Fibroblast of mammary gland (primary cell): ENCODE results near the gene NKAPL.
A peak's percentile ranks its signal among the peaks of the same experiment; 100 is the strongest.

Source experiments
- DNase-seq: peaks from one replicate; pipeline ENCODE4 v3.0.0-alpha.2; 2010; ENCODE audit warnings: low read depth
- H3K4me3 ChIP-seq: 2 replicates; pipeline ENCODE4 v1.5.1; 2011; ENCODE audit warnings: low read depth, mild to moderate bottlenecking, low read length, moderate library complexity; ENCODE audit not compliant: control insufficient read depth
- CTCF ChIP-seq: conservative IDR thresholded peaks from 2 replicates; pipeline ENCODE4 v1.5.1; 2011; ENCODE audit warnings: low read depth, low read length, inconsistent platforms; ENCODE audit not compliant: control insufficient read depth, insufficient read depth

The NKAPL gene

DNA sequence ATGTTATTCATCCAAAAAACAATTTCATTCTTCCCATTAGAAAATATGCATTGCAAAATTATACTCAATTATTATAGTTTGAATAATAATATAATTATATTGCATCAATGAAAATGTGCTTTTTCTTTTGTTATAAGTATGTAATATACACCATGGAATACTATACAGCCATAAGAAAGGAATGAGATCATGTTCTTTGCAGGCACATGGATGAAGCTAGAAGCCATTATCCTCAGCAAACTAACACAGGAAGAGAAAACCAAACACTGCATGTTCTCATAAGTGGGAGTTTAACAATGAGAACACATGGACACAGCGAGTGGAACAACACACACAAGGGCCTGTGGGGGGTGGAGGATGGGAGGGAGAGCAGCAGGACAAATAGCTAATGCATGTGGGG, 2.1 kb upstream of the NKAPL start:
- TF ChIP-seq CTCF, result no peak
- H3K4me3 ChIP-seq, result no peak overlapping the region
- DNase-seq, result no peak

DNA sequence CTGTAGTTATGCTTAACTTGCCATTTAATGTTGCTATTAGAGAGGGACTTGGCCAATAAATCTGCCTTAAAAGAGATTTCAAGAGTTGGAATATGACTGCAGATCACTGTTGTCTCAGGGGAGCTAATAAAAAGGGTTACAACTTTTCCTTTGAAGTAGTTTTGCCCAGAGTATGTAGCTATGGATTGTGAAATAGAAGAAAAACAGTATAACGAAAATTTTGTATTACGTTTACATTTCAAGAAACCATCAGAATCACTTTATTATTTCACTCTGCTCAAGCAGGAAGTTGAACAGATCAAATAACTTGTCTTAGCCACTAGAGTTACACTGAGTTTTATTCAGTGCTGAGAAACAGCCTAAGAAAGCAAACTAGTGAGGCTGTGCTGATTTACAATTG, 4.8 kb downstream of the NKAPL start:
- no peak for TF ChIP-seq CTCF
- no peak for DNase-seq
- H3K4me3 ChIP-seq, result no peak overlapping the region

DNA sequence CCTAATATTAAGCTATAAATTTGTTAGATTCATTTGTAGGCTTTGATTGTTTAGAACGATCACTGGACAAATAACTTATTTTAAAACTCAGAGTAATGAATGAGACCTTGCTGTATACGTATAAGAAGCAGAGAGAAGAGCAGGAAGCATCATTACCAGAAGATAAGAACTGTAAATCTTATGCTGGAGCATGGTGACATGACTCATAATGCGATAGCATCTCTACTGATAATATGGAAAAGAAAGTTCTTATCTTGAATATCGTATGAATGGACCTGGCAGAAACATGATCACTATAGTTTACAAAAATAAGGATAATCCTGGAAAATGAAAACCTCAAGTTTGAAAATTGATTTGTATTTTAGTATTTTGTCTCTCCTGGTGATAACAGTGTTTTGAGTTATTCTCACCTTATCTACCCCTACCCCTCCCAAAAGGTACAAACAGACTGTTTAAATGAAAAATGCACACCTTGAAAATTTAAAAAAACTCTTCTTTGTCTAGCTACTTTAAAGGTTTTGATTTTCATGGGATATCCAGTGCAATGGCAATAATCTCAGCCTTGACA, 5.8 kb downstream of the NKAPL start:
- TF ChIP-seq CTCF, result no peak
- H3K4me3 ChIP-seq, result no peak overlapping the region
- DNase-seq, result no peak

GRCh38 chr6:28266563-28266961, 7.5 kb downstream of the NKAPL start:
- no peak for TF ChIP-seq CTCF
- DNase-seq, result no peak

DNA sequence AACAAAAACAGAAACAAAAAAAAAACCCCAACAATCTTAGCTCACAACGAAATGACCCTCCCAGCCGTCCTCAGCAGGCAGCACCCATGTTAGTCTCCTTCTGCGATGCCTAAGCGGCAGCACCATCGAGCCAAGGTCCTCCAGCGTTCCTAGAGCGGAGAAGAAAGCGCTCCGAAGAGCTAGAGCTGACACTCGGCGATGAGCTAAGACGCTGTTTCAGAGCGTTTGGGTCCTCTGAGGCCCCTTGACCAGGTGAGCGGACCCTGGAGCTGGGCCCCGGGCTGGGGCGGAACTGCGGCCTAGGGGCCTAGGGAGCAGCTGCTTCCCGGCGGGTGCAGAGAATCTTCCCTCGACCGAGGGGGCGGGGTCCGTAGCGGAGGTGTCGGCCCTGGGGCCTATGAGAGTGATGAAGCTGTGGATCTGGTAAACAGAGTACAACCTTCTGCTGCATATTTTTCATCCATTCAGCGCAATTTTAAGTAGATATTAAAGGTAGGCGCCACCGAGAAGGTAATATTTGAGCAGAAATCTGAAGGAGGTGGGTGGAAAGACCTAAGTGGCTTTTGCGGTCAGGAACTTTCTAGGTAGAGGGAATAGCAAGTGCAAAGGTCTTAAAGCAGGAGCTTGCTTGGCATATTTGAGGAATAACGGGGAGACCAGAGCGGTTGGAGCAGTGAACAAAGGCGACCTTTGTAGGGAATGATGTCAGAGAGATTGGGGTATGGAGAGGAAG, 8.0 kb downstream of the NKAPL start, which contains the start of gene ZSCAN26:
Gene ZSCAN26 (plus strand): TSS at position 182 of the 733 bp plus-strand sequence. CDS start 4,777 bp downstream, outside the sequence.
- peak; percentile 91 for DNase-seq
- peak within 1 kb of the TSS; percentile 81 for H3K4me3 ChIP-seq
- TF ChIP-seq CTCF, result no peak

More at GRCh38 chr6:28266563-28266961, 7.5 kb downstream of the NKAPL start:
- H3K4me3 ChIP-seq, result peak overlapping the region; percentile 81

DNA sequence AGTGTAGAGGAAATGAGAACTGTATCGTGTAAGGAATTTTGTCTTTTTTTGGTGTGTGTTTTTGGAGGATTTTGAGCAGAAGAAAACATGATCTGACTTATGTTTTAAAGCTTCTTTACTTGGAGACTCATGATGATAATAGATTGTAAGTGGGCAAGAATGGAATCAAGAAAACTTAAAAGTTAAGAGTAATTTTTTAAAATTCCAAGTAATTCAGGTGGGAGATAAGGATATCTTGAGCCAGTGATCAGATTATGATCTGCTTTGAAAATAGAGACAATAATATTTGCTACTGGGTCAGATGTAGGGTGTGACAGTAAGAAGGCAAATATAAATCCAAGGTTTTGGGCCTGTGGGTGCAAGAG, 8.6 kb downstream of the NKAPL start:
- TF ChIP-seq CTCF, result no peak
- DNase-seq, result no peak
- H3K4me3 ChIP-seq, result peak overlapping the region; percentile 81

DNA sequence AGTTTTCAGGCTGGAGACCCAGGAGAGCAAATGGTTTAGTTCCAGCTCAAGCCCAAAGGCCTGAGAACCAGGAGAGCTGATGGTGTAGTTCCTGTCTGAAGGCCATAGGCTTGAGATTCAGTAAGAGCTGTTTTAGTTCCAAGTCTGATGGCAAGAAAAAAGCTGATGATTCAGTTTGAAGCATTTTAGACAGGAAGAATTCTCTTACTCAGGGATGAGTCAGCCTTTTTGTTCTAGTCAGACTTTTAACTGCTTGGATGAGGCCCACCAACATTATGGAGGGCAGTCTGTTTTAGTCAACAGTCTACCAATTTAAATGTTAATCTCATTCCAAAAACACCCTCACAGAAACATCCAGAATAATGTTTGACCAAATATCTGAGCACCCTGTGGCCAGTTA, 10.4 kb downstream of the NKAPL start:
- no peak overlapping the region for H3K4me3 ChIP-seq
- TF ChIP-seq CTCF, result no peak
- peak; percentile 95 for DNase-seq
